K562 (cell line): ENCODE results near the gene PFKFB2. TPM values are rescaled to one million over a fixed set of nuclear protein-coding genes. Genes with fewer than 3 reads are reported as not detected.
A peak's percentile ranks its signal among the peaks of the same experiment; 100 is the strongest.

Experiments used
- BRD4 ChIP-seq: fragments of 200-600 bp; sonication (generic); IDR thresholded peaks from 2 replicates; pipeline ENCODE4 v1.6.1; 2017; ENCODE audit warnings: inconsistent platforms
- BRF2 ChIP-seq: IDR thresholded peaks from 3 replicates; pipeline ENCODE4 v1.6.1; 2011; ENCODE audit warnings: borderline replicate concordance, mild to moderate bottlenecking; ENCODE audit not compliant: insufficient read length, insufficient read depth
- CHCHD3 ChIP-seq: fragments of 250-450 bp; sonication (Bioruptor Pico); IDR thresholded peaks from 2 replicates; pipeline ENCODE4 v2.1.2; 2022; ENCODE audit warnings: mild to moderate bottlenecking
- CHD4 ChIP-seq: fragments of 200-600 bp; sonication (generic); IDR thresholded peaks from 3 replicates; pipeline ENCODE4 v1.6.1; 2012; ENCODE audit warnings: low read depth, mild to moderate bottlenecking, mixed read lengths, low read length, inconsistent platforms; ENCODE audit not compliant: insufficient read depth, insufficient replicate concordance, poor library complexity, severe bottlenecking
- ETV6 ChIP-seq, 3 experiments: fragments of 150-350 bp in 1 of 3; sonication (generic) in 1 of 3; formaldehyde crosslinking in 1 of 3; IDR thresholded peaks; 2 replicates each; pipeline versions ENCODE4 v1.6.1 to v1.8.0; 2014 to 2022; ENCODE audit warnings: borderline replicate concordance in 2 of 3, low read depth in 2 of 3, antibody characterized with exemption in 1 of 3, low read length in 1 of 3, mild to moderate bottlenecking in 1 of 3, missing genetic modification reagents in 1 of 3
- FOXJ2 ChIP-seq: fragments of 200-800 bp; sonication (Bioruptor generic); IDR thresholded peaks from 2 replicates; pipeline ENCODE4 v1.6.1; 2016; ENCODE audit warnings: missing genetic modification characterization, missing compliant biosample characterization
- FOXJ3 ChIP-seq: sonication (generic); formaldehyde crosslinking; IDR thresholded peaks from 2 replicates; pipeline ENCODE4 v1.4.0; 2020; ENCODE audit warnings: mild to moderate bottlenecking, missing genetic modification reagents
- HMBOX1 ChIP-seq: sonication (generic); IDR thresholded peaks from 2 replicates; pipeline ENCODE4 v1.6.1; 2016
- HNRNPL ChIP-seq: fragments of 200-400 bp; formaldehyde crosslinking; IDR thresholded peaks from 2 replicates; pipeline ENCODE4 v1.6.1; 2017; ENCODE audit warnings: low read depth, mild to moderate bottlenecking, low read length
- NRF1 ChIP-seq, 2 experiments: fragments of 450-650 bp; IDR thresholded peaks in 1 of 2; conservative IDR thresholded peaks in 1 of 2; 2 replicates each; pipeline ENCODE4 v1.6.1; 2014; ENCODE audit warnings: mild to moderate bottlenecking in 2 of 2
- PATZ1 ChIP-seq: fragments of 250-450 bp; sonication (Bioruptor Pico); IDR thresholded peaks from 2 replicates; pipeline ENCODE4 v1.5.0; 2020; ENCODE audit warnings: mild to moderate bottlenecking, borderline replicate concordance
- POLR2B ChIP-seq: fragments of 450-650 bp; IDR thresholded peaks from 2 replicates; pipeline ENCODE4 v1.6.1; 2018; ENCODE audit warnings: low read depth; ENCODE audit not compliant: partially characterized antibody
- PTRF ChIP-seq: fragments of 450-650 bp; IDR thresholded peaks from 2 replicates; pipeline ENCODE4 v1.6.1; 2016; ENCODE audit warnings: mild to moderate bottlenecking, missing genetic modification characterization, missing compliant biosample characterization
- ZNF23 ChIP-seq: fragments of 250-450 bp; sonication (Bioruptor Pico); IDR thresholded peaks from 2 replicates; pipeline ENCODE4 v1.4.0; 2020; ENCODE audit warnings: mild to moderate bottlenecking
- polyA plus RNA-seq, 8 experiments: library from polyadenylated mRNA; depleted of rRNA in 4 of 8; stranded (reverse) in 5 of 8; unstranded in 3 of 8; fragments of >200 nt; fragmentation: Nextera tagmentation in 2 of 8; fragmentation: Illumina TruSeq in 1 of 8; extraction: Ambion mirVana in 2 of 8; extraction: Trizol in 1 of 8; gene quantifications; 2 replicates each; pipeline versions ENCODE4 v1.2.1 to v1.2.3, GENCODE V29; 2011 to 2014; ENCODE audit warnings: inconsistent platforms in 1 of 8, missing spikeins in 1 of 8
- total RNA-seq, 7 experiments: library from RNA; depleted of rRNA in 6 of 7; stranded (reverse); fragments of >200 nt in 6 of 7; fragmentation: Illumina TruSeq in 2 of 7; extraction: Trizol in 2 of 7; gene quantifications; 2 replicates each; pipeline versions ENCODE4 v1.2.1 to v1.2.3, GENCODE V29; 2011 to 2021; ENCODE audit warnings: low replicate concordance in 1 of 7
- TF ChIP-seq, protein P1 (sequence below): sonication (generic); formaldehyde crosslinking; IDR thresholded peaks from 2 replicates; pipeline ENCODE4 v1.8.1; 2023; ENCODE audit warnings: mild to moderate bottlenecking, missing genetic modification reagents
- TF ChIP-seq, protein P2 (sequence below): sonication (generic); formaldehyde crosslinking; IDR thresholded peaks from 2 replicates; pipeline ENCODE4 v1.8.1; 2023; ENCODE audit warnings: mild to moderate bottlenecking, missing genetic modification reagents, moderate library complexity
- TF ChIP-seq, protein P3 (sequence below): conservative IDR thresholded peaks from 2 replicates; pipeline ENCODE4 v1.6.1; 2011; ENCODE audit warnings: low read depth, mild to moderate bottlenecking, low read length; ENCODE audit not compliant: control insufficient read depth

The PFKFB2 gene
- total and polyA plus RNA-seq, 9 of the 15 experiments (the other 6 are each of a cell fraction or from before 2014, with no cell fraction given), result 6.9 to 26.0 (median 16.4) TPM

- TF ChIP-seq, protein P1, sequence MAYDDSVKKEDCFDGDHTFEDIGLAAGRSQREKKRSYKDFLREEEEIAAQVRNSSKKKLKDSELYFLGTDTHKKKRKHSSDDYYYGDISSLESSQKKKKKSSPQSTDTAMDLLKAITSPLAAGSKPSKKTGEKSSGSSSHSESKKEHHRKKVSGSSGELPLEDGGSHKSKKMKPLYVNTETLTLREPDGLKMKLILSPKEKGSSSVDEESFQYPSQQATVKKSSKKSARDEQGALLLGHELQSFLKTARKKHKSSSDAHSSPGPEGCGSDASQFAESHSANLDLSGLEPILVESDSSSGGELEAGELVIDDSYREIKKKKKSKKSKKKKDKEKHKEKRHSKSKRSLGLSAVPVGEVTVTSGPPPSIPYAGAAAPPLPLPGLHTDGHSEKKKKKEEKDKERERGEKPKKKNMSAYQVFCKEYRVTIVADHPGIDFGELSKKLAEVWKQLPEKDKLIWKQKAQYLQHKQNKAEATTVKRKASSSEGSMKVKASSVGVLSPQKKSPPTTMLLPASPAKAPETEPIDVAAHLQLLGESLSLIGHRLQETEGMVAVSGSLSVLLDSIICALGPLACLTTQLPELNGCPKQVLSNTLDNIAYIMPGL, result peak; percentile 84
- TF ChIP-seq BRD4, result peak; percentile 40; the same call in 1 of the 2 replicates
- TF ChIP-seq POLR2B, result peak; percentile 81
- TF ChIP-seq, protein P2, sequence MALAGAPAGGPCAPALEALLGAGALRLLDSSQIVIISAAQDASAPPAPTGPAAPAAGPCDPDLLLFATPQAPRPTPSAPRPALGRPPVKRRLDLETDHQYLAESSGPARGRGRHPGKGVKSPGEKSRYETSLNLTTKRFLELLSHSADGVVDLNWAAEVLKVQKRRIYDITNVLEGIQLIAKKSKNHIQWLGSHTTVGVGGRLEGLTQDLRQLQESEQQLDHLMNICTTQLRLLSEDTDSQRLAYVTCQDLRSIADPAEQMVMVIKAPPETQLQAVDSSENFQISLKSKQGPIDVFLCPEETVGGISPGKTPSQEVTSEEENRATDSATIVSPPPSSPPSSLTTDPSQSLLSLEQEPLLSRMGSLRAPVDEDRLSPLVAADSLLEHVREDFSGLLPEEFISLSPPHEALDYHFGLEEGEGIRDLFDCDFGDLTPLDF (CRISPR knock-in tag), result peak; percentile 60; the same call in 1 of the 2 replicates
- TF ChIP-seq CHCHD3 (CRISPR knock-in tag), result no peak
- no peak for TF ChIP-seq PTRF (tag)
- 0 out of 2 replicates have a peak, but pooled peaks have one; percentile 24 for TF ChIP-seq PATZ1
- TF ChIP-seq ZNF23 (CRISPR knock-in tag), result no peak
- peak; percentile 52 to 56 for TF ChIP-seq NRF1 (conservative IDR thresholded peaks at IDR 0.05 in 1 of 2, IDR thresholded peaks at IDR 0.05 in 1 of 2)
- 0 out of 2 replicates have a peak, but pooled peaks have one; percentile 10 for TF ChIP-seq HNRNPL
- no peak for TF ChIP-seq CHD4
- TF ChIP-seq FOXJ3 (CRISPR knock-in tag), result no peak
- TF ChIP-seq, protein P3, sequence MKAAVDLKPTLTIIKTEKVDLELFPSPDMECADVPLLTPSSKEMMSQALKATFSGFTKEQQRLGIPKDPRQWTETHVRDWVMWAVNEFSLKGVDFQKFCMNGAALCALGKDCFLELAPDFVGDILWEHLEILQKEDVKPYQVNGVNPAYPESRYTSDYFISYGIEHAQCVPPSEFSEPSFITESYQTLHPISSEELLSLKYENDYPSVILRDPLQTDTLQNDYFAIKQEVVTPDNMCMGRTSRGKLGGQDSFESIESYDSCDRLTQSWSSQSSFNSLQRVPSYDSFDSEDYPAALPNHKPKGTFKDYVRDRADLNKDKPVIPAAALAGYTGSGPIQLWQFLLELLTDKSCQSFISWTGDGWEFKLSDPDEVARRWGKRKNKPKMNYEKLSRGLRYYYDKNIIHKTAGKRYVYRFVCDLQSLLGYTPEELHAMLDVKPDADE, result peak; percentile 35; the same call in 1 of the 2 replicates
- no peak for TF ChIP-seq BRF2
- no peak for TF ChIP-seq FOXJ2
- TF ChIP-seq ETV6 (IDR thresholded peaks at IDR 0.05; ENCODE audit: borderline replicate concordance in 1 of 2, low read depth in 2 of 2, low read length in 1 of 2), result no peak
- no peak; the same call in 1 of the 2 replicates for TF ChIP-seq ETV6 (CRISPR knock-in tag; IDR thresholded peaks at IDR 0.05; ENCODE audit: borderline replicate concordance)
- peak; percentile 54; the same call in 1 of the 2 replicates for TF ChIP-seq HMBOX1
Measured at GRCh38 chr1:207050480-207051190, 2.4 kb upstream of the PFKFB2 start (continued).
